NCI-H1436 (cell line): ENCODE data around the gene COX10.
"Not testable (repeated sequence)": the region's sequence is repeated elsewhere in the genome, so short reads cannot be mapped to it uniquely, and the experiment has no call there.

Experiments used
- DNase-seq: peaks from one replicate; lab custom pipeline; 2025; lab: John Stamatoyannopoulos, UW

COX10 gene

GRCh38 chr17:14069251-14070021, at the start of gene COX10:
COX10 (plus strand) TSS chr17:14069504; CDS start chr17:14069606, 102 bp downstream.
- DNase-seq: peak; percentile 76

- not testable (repeated sequence) for DNase-seq
These were observed 47.5 kb upstream of the COX10 start for GRCh38 chr17:14021651-14022294.

GRCh38 chr17:14029755-14030154, 39.5 kb upstream of the COX10 start:
- not testable (repeated sequence) for DNase-seq

GRCh38 chr17:14032234-14032633, 37.1 kb upstream of the COX10 start:
- no peak for DNase-seq

- no peak for DNase-seq
These were observed 36.1 kb upstream of the COX10 start for GRCh38 chr17:14033166-14033565.

- DNase-seq: no peak
These were observed 31.9 kb upstream of the COX10 start for GRCh38 chr17:14037453-14037852.

- no peak for DNase-seq
These were observed 31.1 kb upstream of the COX10 start for GRCh38 chr17:14038206-14038605.

GRCh38 chr17:14042411-14042810, 26.9 kb upstream of the COX10 start:
- DNase-seq: no peak

- DNase-seq: no peak
These were observed 24.6 kb upstream of the COX10 start for GRCh38 chr17:14044702-14045101.

GRCh38 chr17:14046978-14047377, 22.3 kb upstream of the COX10 start:
- DNase-seq: no peak

GRCh38 chr17:14047591-14047990, 21.7 kb upstream of the COX10 start:
- no peak for DNase-seq

GRCh38 chr17:14048169-14048568, 21.1 kb upstream of the COX10 start:
- DNase-seq: no peak

- DNase-seq: no peak
These were observed 18.7 kb upstream of the COX10 start for GRCh38 chr17:14050616-14051015.

GRCh38 chr17:14051692-14052091, 17.6 kb upstream of the COX10 start:
- DNase-seq: no peak

GRCh38 chr17:14052886-14053615, 16.3 kb upstream of the COX10 start:
- no peak for DNase-seq

- DNase-seq: no peak
These were observed 11.7 kb upstream of the COX10 start for GRCh38 chr17:14057591-14057990.

GRCh38 chr17:14058051-14058450, 11.3 kb upstream of the COX10 start:
- DNase-seq: no peak

GRCh38 chr17:14060706-14061105, 8.6 kb upstream of the COX10 start:
- no peak for DNase-seq

GRCh38 chr17:14061666-14062560, 7.4 kb upstream of the COX10 start:
- no peak for DNase-seq

- no peak for DNase-seq
These were observed 2.0 kb upstream of the COX10 start for GRCh38 chr17:14067347-14067746.

GRCh38 chr17:14068542-14069250, 608 bp upstream of the COX10 start:
- no peak for DNase-seq
